GM10248 (cell line): ENCODE data around the gene LRRC8A.
"Not testable (repeated sequence)": the region's sequence is repeated elsewhere in the genome, so short reads cannot be mapped to it uniquely, and the experiment has no call there.

Experiments
- CTCF ChIA-PET: fragments of 300-600 bp; sonication (Branson Sonifier 250); formaldehyde crosslinking; extraction: SDS; loops from one replicate; lab custom pipeline; 2021; ENCODE audit warnings: antibody characterized with exemption; lab: Yijun Ruan, JAX
- POLR2A ChIA-PET: fragments of 350-650 bp; sonication (Branson Sonifier 250); formaldehyde crosslinking; extraction: SDS; loops from one replicate; lab custom pipeline; 2020; ENCODE audit warnings: antibody characterized with exemption; lab: Yijun Ruan, JAX
- DNase-seq: peaks from one replicate; pipeline ENCODE4 v3.0.0; 2012; ENCODE audit errors: extremely low spot score
- TF ChIP-seq, protein P1 (sequence below): IDR thresholded peaks from 2 replicates; pipeline ENCODE4 v1.5.1; 2012; ENCODE audit warnings: mild to moderate bottlenecking, low read depth; ENCODE audit errors: extremely low read depth, missing control alignments, control extremely low read depth

Gene LRRC8A

DNA sequence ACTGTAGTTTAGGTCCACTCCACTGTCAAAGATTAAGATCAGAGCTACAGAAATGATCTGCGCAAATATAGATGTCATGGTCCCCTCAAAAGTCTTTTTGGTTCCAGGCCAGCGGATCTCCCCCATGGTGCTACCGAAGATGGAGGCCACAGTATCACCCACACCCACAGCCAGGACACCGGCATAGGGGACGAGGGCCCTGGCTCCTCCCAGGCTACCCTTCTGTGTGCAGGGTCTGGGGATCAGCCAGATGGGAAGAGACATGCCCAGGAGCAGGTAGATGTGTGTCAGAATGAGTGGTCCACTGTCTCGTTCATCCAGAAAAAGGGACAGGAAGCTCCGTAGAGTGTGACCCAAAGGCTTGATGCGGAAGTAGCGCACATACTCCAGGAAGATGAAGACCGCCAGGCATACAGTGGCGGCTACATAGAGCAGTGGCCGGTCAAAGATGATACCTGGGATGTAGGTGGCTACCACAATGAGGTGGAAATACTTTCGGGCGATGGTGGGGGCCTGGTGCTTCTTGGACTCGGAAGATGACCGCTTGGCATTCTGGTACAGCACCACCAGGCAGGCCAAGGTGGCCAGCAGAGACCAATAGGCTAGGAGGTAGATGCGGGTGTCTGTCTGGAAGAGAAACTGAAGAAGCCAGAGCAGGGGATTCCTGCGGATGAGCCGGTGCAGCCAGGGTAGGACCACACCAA, 64.0 kb downstream of the LRRC8A start:
- POLR2A ChIA-PET, result interaction anchor here (0.5 kb wide), 1 partner anchor 130 kb away, joined by 3 read pairs; no protein-coding TSS in a partner anchor
- TF ChIP-seq, protein P1, sequence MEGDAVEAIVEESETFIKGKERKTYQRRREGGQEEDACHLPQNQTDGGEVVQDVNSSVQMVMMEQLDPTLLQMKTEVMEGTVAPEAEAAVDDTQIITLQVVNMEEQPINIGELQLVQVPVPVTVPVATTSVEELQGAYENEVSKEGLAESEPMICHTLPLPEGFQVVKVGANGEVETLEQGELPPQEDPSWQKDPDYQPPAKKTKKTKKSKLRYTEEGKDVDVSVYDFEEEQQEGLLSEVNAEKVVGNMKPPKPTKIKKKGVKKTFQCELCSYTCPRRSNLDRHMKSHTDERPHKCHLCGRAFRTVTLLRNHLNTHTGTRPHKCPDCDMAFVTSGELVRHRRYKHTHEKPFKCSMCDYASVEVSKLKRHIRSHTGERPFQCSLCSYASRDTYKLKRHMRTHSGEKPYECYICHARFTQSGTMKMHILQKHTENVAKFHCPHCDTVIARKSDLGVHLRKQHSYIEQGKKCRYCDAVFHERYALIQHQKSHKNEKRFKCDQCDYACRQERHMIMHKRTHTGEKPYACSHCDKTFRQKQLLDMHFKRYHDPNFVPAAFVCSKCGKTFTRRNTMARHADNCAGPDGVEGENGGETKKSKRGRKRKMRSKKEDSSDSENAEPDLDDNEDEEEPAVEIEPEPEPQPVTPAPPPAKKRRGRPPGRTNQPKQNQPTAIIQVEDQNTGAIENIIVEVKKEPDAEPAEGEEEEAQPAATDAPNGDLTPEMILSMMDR, result no peak
- DNase-seq, result no peak
- CTCF ChIA-PET, result interaction anchor here (1.2 to 1.3 kb wide), 2 partner anchors 18 to 82 kb away, joined by 3 read pairs; partner anchors contain the start of gene SH3GLB2

DNA sequence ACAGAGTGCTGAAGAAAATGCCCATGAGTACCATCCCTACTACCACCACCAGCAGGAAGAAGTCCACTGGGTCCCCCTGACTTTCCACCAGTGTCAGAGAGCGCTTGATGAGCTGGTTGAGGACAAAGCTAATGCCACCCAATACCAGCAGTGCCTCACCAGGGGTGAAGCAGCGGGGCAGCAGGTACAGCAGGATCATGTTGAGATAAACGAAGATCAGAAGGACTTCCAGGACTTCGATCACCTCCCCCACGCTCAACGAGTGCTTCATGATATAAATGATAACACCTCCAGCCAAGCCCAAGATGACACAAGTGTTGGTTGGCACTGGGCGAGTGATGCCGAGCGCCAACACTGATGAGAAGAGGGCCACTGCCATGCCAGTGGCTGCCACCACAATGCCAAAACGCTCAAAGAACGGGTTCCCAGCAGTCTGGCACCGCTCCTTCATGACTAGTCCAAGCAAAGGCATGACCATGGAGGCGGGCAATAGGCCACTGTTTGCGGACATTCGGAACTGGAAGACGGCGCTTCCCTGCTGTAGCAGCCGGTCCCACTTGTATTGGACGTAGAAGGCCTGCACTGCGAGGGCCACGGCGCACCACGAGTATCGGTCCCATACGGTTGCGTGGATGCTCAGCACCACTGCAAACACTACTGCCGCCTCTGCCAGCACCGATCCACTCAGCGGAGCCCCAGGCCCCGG, 64.8 kb downstream of the LRRC8A start:
- TF ChIP-seq, protein P1, result no peak
- no peak for DNase-seq
- CTCF ChIA-PET, result interaction anchor here (4.8 kb wide), 1 partner anchor 18 kb away, joined by 26 read pairs; no protein-coding TSS in a partner anchor
- POLR2A ChIA-PET, result interaction anchor here (0.5 kb wide), 2 partner anchors 131 to 526 kb away, joined by 3 to 5 read pairs; partner anchors contain the start of gene CERCAM

DNA sequence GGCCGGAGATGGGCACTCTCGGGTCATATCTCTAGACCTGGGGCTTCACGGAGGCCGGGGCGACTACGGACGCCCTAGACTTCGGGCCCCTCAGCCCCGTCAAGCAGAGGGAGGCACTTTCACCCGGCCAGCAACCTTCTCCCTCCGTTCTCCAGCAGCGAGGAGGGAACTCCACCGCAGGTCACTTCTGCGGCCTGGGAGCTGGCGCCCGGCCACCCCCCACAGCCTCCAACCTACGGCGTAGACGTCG, 65.3 kb downstream of the LRRC8A start:
- CTCF ChIA-PET, result interaction anchor here (4.8 kb wide), 1 partner anchor 19 kb away, joined by 26 read pairs; no protein-coding TSS in a partner anchor
- TF ChIP-seq, protein P1, result no peak
- POLR2A ChIA-PET, result interaction anchor here (1.3 kb wide), 1 partner anchor 129 kb away, joined by 3 read pairs; the partner anchor contains the start of gene ENDOG
- no peak for DNase-seq

DNA sequence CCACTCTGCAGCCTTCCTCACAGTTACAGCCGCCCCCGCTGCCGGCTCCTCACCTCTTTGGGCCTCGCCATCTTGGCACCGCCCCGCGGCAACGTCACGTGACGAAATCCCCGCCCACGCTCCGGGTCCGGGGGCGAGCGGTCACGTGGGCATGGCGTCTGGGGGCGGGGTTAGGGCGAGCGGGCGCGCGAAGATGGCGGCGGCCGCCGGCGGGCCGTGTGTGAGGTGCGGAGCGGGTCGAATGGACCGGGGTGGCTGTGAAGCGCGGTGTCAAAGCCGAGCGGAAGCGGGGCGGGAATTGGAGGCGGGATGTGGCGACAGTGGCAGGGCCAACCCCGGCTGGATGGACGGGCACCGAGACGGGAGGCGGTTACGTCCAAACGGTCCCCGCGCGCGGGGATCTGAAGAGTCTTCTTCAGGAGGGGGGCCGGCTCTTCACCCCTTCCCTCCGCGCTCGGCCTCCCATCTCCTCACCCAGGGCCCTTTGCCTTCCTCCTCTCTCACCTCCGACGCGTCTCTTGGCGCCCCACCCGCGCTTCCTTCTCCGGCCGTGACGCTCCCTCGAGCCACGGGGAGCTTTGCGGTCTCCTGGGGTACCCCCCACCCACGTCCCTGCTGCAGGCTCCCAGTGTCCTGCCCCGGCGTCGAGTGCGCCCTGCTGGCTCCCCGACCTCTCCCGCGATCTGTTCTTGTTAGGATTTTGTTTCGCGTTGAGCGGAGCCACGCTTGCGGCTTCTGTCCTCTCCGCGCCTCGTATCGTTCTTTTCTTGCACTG, 65.8 kb downstream of the LRRC8A start, which contains the start of the genes DOLK and NUP188:
Gene DOLK, minus strand, starts transcription at position 77 of the 775 bp plus-strand sequence. CDS start 300 bp downstream, outside the sequence.
Gene NUP188, plus strand, starts transcription at position 173 of the 775 bp plus-strand sequence. Its CDS starts 21 bp downstream, at position 194.
- POLR2A ChIA-PET, result interaction anchor here (0.5 to 1.6 kb wide), 5 partner anchors 81 to 1343 kb away, joined by 3 to 7 read pairs (median 4); partner anchors contain the start of genes ENDOG, SH3GLB2 and SPTAN1

DNA sequence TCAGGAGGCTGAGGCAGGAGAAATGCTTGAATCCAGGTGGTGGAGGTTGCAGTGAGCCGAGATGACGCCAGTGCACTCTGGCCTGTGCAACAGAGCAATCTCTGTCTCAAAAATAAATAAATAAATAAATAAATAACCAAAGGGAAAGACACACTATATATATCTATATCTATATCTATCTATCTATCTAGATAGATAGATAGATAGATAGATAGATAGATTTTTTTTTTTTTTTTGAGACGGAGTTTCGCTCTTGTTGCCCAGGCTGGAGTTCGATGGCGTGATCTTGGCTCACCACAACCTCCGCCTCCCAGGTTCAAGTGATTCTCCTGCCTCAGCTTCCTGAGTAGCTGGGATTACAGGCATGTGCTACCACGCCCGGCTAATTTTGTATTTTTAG, 79.5 kb downstream of the LRRC8A start:
- CTCF ChIA-PET, DNase-seq: not testable (repeated sequence)
- POLR2A ChIA-PET, result interaction anchor here (0.6 kb wide), 1 partner anchor 119 kb away, joined by 4 read pairs; the partner anchor contains the start of gene DOLPP1

More for the DNA sequence above, 65.8 kb downstream of the LRRC8A start, which contains the start of the genes DOLK and NUP188:
- CTCF ChIA-PET, result interaction anchor here (0.8 to 4.8 kb wide), 3 partner anchors 17 to 85 kb away, joined by 3 to 26 read pairs (median 3); no protein-coding TSS in a partner anchor
- DNase-seq, result peak; percentile 100
- TF ChIP-seq, protein P1, result no peak
